Measurements from ENCODE around the gene TMEM272.

DNA sequence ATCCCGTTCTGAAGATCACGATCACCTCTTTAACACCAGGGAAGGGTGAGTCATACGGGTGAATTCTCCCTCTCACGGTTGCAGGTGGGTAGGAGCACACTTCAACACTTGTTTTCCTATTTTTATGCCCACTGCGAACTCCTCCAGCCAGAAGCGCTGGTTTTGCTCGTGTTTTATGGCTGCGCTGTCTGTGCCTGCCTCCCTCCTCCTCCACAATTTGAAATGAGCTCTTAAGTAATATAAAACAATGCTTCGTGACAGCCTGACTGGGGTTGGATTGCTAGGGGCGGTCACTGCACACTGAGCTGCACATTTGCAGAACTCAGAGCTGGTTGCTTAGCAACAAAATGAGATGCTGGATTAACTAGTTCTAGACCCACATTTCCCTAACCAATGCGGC, 29.7 kb upstream of the TMEM272 start:
- TF ChIP-seq CTCF (optimal IDR thresholded peaks at IDR 0.05 in 1 of 3, IDR thresholded peaks at IDR 0.05 in 1 of 3, conservative IDR thresholded peaks at IDR 0.05 in 1 of 3; ENCODE audit: extremely low read depth in 1 of 3, insufficient read depth in 2 of 3, low read length in 3 of 3) = no peak
- no peak for TF ChIP-seq EZH2 (IDR thresholded peaks at IDR 0.05; ENCODE audit: low read length)
